HG02884 (cell line): Measurements from ENCODE around the gene ULK4.
"Not testable (repeated sequence)": the region's sequence is repeated elsewhere in the genome, so short reads cannot be mapped to it uniquely, and the experiment has no call there.

Experiments
- ATAC-seq: cut with Tn5 transposase; IDR thresholded peaks from one replicate; pipeline ENCODE4 v1.9.1; 2021; ENCODE audit warnings: mild to moderate bottlenecking, moderate library complexity; ENCODE audit not compliant: unreplicated experiment

The ULK4 gene

DNA sequence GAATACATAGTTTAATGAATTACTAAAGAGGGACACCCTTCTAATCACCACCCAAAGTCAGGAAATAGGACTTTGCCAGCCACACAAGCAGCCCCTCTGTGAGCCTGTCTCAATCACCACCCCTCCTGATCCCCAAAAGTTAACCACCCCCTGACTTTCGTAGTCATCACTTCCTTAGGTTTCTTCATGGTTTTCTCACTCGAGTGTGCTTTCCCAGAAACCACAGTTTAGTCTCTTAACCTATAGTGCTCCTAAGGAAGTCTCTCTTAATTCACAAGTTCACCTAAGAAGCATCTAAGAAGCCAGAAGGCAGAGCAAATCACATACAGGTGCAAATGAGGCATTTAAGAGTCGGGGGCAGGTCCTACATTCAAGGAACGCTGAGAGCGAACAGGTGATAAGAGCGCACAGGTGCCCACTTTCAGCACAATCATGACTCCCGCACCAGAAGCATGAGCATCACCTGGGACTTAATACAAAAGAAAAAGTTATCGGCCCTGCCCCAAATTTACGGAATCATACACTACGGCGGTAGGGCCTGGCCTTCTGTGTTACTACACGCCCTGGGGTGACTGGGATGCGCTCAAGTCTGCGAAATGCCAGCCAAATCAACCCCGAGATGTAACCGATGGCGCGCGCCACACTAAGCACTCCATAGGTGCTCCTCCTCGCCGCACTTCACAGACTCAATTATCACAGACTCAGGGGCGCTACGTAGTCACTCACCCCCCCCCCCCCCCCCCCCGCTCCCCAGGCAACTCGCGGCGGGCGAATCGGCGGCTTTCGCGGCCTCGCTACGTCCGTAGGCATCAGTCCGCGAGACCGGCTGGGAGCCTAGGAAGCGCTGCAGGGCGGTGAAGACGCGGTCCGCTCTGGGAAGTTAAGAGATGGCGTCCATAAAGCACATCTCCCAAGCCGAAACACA, 815 bp downstream of the ULK4 start:
- ATAC-seq = peak; percentile 13

DNA sequence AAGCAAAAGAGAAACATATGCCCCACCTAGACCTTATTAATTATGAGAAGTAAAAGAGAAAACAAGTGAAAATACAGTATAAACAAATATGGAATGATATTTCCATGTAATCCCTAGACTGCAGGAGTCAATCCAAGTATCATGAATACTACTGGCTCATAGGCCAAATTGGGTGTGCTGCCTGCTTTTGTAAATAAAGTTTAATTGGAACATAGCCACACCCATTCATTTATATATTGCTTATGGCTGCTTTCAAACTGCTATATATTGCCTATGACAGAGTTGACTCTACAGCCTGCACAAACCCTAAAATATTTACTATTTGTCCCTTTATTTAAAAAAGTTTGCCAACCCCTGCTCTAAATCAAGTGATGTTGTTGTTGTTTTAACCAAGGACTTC, 5.3 kb downstream of the ULK4 start:
- ATAC-seq = no peak

DNA sequence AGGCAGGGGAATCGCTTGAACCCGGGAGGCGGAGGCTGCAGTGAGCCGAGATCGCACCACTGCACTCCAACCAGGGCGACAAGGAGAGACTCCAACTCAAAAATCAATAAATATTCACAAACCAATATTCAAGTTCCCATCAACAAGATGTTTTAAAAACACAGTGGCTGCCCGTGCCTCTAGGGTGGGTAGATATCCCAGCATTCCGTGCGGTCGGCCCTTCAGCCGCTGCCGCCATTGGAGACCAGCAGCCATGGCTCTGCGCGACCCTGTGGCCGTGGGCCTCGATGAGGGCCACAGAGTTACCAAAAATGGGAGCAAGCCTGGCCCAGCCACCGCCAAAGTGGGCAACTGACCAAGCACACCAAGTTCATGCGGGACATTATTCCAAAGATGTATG, 6.7 kb downstream of the ULK4 start:
- no peak for ATAC-seq

DNA sequence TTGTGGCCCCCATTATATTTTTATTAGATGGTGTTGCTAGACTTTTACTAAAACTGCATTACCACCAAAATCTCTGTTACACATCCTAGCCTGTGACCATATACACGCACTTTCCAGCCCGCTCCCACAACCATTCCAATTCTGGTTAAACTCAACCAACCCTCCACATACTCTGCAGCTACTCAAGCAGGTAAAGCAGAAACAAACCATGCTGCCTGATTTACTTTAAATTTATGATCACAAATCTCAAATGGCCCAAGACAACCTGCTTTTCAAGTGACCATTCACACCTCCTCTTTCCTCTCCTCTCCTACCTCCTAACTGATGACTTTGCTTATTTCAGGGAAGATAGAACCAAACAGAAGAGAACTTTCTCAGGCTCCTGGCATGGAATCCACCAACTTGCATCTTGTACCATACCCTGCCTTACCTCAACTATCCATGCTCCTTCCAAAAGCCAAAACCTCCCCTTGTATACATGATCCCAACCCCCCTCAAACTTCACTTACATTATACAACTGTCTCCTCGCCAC, 18.5 kb downstream of the ULK4 start:
- no peak for ATAC-seq

DNA sequence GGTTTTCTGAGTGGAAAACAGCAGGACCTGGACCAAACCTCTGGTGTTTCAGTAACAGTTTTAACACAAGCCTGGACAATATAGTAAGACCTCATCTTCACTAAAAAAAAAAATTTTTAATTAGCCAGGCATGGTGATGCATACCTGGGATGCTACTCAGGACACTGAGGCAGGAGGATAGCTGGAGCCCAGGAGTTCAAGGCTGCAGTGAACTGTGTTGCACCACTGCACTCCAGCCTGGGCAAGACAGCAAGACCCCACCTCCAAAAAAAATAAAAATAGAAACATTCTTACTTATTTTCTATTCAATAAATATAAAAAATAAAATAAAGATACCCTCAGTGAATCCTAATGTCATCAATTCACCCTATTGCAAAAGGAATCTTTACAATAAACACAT, 21.5 kb downstream of the ULK4 start:
- ATAC-seq = no peak

DNA sequence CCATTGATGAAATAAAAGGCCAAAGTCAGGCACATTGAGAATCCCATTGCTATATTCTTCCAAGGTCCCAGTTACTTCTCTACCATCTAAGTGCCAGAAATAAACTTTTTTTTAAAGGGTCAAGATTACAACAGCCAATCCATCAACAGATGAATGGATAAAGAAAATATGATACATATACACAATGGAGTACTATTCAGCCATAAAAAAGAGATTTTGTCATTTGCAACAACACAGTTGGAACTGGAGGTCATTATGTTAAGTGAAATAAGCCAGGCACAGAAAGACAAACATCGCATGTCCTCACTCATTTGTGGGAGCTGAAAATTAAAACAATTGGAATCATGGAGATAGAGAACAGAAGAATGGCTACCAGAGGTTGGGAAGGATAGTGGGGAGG, 25.5 kb downstream of the ULK4 start:
- ATAC-seq = no peak

DNA sequence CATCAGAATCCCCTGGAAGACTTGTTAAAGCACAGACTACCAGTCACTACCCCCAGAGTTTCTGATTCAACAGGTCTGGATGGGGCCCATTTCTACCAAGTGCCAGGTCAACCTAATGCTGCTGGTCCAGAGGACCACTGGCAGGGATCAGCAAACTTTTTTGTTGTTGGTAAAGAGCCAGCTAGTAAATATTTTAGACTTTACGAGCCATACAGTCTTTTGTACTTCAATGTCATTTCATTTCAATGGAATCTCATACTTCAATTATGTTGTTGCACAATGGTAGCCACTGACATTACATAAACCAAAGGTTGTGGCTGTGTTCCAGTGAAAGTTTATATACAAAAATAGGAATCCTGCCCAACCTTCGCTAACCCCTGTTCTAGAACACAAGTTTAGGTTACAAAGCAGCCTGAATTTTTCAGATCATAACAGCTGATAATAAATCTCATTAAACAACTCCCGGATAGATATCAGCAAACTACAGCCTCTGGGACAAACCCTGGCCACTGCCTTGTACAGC, 28.7 kb downstream of the ULK4 start:
- ATAC-seq = no peak

- no peak for ATAC-seq
These were observed 29.4 kb downstream of the ULK4 start for GRCh38 chr3:41932464-41932863.

DNA sequence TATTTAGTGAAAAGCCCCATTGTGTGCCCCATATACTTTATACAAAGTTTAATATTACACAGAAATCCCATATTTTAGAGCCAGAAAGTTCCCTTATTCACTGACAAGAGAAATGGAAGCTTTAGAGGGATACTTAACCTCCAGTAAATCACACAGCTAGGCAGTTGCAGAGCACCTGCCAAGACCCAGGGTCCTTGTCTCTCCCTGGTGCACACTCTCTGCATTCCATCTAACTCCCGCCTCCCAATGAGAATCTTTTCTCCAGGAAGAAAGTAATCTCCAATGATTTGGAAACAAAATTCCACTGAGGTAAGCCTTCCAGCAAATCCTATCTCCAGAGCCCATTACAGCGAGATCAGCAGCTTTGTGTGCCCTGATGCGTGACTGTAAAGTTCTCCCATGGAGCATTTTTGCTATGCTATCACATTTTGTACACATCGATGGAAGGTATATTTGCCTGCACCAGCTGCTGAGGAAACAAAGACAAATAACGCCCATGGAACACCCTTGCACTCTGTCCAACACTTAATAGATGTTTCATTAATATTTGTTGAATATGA, 41.4 kb downstream of the ULK4 start:
- no peak for ATAC-seq

- no peak for ATAC-seq
These were observed 46.5 kb downstream of the ULK4 start for GRCh38 chr3:41915353-41915752.

GRCh38 chr3:41912280-41912679, 49.6 kb downstream of the ULK4 start:
- no peak for ATAC-seq

GRCh38 chr3:41907330-41908073, 54.4 kb downstream of the ULK4 start:
- ATAC-seq = no peak

DNA sequence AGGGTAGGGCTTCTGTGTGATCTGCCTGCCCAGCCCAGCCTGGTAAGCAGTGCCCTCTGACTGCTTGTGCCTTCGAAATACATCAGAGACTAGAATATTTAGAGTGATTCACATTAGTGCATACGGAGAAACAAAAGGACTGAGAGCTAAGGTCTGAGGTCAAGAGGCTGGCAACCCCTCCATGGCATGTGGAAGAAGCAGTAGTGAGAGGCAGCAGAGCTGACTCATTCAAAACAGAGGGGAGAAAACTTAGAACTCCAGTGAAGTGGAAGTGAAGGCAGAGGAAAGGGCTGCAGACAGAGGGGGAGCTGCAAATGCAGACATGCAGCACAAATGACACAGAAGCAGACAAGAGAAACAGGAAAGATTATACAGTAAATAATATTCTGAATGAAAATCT, 61.6 kb downstream of the ULK4 start:
- no peak for ATAC-seq

GRCh38 chr3:41898631-41899030, 63.3 kb downstream of the ULK4 start:
- no peak for ATAC-seq

DNA sequence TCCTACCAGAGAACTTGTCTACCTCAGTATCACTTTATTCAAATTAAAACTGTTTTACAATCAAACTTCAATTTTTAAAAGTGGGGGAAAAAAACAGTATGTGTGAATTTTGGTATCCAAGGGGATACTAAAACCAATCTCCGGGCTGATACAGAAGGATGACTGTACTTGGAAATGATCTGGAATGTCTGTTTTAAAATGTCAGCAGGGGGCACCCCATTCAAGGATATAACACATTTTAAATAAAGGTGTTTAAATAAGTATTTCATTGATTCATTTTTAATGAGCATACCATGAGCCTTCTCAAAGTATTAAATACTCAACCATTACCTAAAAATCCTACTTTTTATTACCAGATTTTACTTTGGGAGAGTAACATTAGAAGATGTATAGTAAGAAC, 67.9 kb downstream of the ULK4 start:
- no peak for ATAC-seq

- no peak for ATAC-seq
These were observed 73.4 kb downstream of the ULK4 start for GRCh38 chr3:41888368-41889076.

- no peak for ATAC-seq
These were observed 78.9 kb downstream of the ULK4 start for GRCh38 chr3:41882956-41883355.

DNA sequence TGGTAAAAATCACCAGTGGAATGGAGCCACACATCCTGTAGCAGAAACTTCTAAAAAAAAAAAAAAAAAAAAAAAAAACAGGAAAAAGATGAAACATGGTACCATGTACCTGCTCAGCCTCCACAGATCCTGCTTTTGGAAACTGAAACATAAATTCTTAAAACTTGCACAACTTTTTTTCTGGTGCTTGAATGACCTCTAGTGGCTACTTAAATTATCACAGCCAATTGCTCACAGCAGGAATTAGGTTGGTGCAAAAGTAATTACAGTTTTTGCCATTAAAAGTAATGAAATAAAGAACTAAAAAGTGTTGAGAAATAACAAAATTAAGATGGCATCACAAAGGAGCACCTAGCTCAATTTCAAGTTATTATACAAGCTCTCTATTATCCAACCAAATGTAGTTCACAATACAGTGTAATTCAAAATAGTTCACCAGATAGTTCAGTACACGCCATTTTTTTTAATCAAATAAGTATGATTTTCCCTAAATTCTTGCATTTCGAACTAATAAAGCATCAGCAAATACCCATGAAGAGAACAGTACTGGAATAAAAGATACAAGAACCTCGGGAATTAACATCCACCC, 80.6 kb downstream of the ULK4 start:
- ATAC-seq = no peak

GRCh38 chr3:41880387-41880786, 81.5 kb downstream of the ULK4 start:
- ATAC-seq = no peak

DNA sequence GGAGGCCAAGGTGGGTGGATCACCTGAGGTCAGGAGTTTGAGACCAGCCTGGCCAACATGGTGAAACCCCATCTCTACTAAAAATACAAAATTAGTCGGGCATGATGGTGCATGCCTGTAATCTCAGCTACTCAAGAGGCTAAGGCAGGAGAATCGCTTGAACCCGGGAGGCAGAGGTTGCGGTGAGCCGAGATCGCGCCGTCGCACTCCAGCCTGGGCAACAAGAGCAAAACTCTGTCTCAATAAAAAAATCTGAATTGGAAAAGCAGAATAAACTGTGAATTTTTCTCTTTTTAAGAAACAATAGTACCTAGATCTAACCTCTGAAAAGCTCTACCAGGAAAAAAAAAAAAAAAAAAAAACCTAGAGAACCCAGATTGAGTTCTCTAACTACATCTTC, 84.2 kb downstream of the ULK4 start:
- not testable (repeated sequence) for ATAC-seq
